Sigmoid colon (tissue), 7 donors: ENCODE measurements around the gene PLAAT5. TPM values are rescaled to one million over a fixed set of nuclear protein-coding genes. Genes with fewer than 3 reads are reported as not detected.
A peak's percentile ranks its signal among the peaks of the same experiment; 100 is the strongest.

Source experiments
- DNase-seq: peaks from one replicate; pipeline ENCODE4 v3.0.0-alpha.2; 2019
- H3K27ac ChIP-seq, 4 donors: fragments of 200-600 bp; sonication (generic); one replicate each; pipeline ENCODE4 v1.5.1; 2016 to 2019; ENCODE audit warnings: mild to moderate bottlenecking in 1 of 4
- H3K27me3 ChIP-seq, 3 donors: fragments of 200-600 bp; sonication (generic); one replicate each; pipeline ENCODE4 v1.5.1; 2019; ENCODE audit warnings: mild to moderate bottlenecking in 1 of 3
- H3K36me3 ChIP-seq, 4 donors: fragments of 200-600 bp; sonication (generic); one replicate each; pipeline ENCODE4 v1.5.1; 2016 to 2019
- H3K4me1 ChIP-seq, 4 donors: fragments of 200-600 bp; sonication (generic); one replicate each; pipeline ENCODE4 v1.5.1; 2017 to 2019
- H3K4me3 ChIP-seq, 4 donors: fragments of 200-600 bp; sonication (generic); one replicate each; pipeline ENCODE4 v1.5.1; 2017 to 2019; ENCODE audit warnings: mild to moderate bottlenecking in 2 of 4, moderate library complexity in 1 of 4
- H3K9me3 ChIP-seq, 4 donors: fragments of 200-600 bp in 3 of 4; sonication (generic) in 3 of 4; one replicate each; pipeline versions ENCODE4 v1.5.1 to v1.6.1; 2013 to 2019
- EP300 ChIP-seq, 4 donors: sonication (generic); formaldehyde crosslinking; IDR thresholded peaks; one replicate each; pipeline ENCODE4 v1.6.1; 2017; ENCODE audit warnings: antibody characterized with exemption in 4 of 4
- POLR2A ChIP-seq, 2 donors: fragments of 450-650 bp; IDR thresholded peaks; one replicate each; pipeline ENCODE4 v1.6.1; 2016; ENCODE audit warnings: antibody characterized with exemption in 2 of 2, mild to moderate bottlenecking in 2 of 2, moderate library complexity in 2 of 2
- POLR2AphosphoS5 ChIP-seq, 4 donors: sonication (generic); formaldehyde crosslinking; IDR thresholded peaks; one replicate each; pipeline ENCODE4 v1.6.1; 2017; ENCODE audit warnings: antibody characterized with exemption in 4 of 4
- WGBS, 2 donors: extraction: QIAGEN DNeasy Blood & Tissue Kit; methylation state at CpG; one replicate each; pipeline ENCODE4 v1.1.7; 2013; 5-methylcytosine and 5-hydroxymethylcytosine counted together
- intact Hi-C: fragments of 100-400 bp; cut with DNase I; formaldehyde crosslinking; loops from one replicate; pipeline ENCODE4 v1.15.1; 2023
- polyA plus RNA-seq, 3 donors: library from polyadenylated mRNA; stranded (reverse); fragments of 200-250 nt; gene quantifications; one replicate each; pipeline ENCODE4 v1.2.3, GENCODE V29; 2013
- total RNA-seq, 4 donors: library from RNA; depleted of rRNA; stranded (reverse); fragments of >200 nt; gene quantifications; one replicate each; pipeline ENCODE4 v1.1.0, GENCODE V29; 2016
- TF ChIP-seq, protein P1 (sequence below), 4 experiments: fragments of 450-650 bp in 3 of 4; fragments of 200-600 bp in 1 of 4; IDR thresholded peaks; one replicate each; pipeline ENCODE4 v1.5.1; 2016 to 2019; ENCODE audit warnings: antibody characterized with exemption in 4 of 4, mild to moderate bottlenecking in 3 of 4, moderate library complexity in 2 of 4
- donor health status: healthy with polysubstance abuse.
- donor health status: Bipolar disorder and iron deficiency.
- donor health status: healthy.

PLAAT5 gene
- total and polyA plus RNA-seq, 7 donors = 1.2 to 8.4 (median 2.3) TPM; not detected in 1

DNA sequence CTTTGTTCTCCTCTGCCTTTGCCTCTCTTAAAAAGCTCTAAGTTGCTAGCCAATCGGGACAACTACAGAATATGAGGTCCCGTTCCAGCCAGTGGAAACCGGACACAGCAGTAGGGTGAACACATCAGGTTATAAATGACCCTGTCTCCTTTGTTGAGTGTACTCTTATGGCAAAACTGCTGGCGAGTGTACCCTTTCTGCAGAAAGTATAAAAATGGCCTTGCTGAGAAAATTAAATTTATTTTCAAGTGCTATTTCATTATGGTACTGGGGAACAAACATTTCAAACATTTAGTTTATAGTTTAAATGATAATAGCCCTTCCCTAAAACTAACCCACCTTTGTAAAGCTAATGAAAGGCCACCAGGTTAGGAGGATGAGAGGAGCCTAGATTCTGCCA, 8.9 kb upstream of the PLAAT5 start:
- intact Hi-C loops = no loop called here
- H3K27me3 ChIP-seq = no peaks in the 10 kb centered on the region
- WGBS, 2 donors = 85 to 96% methylated on average over 4 of the region's 4 CpGs
- H3K36me3 ChIP-seq = no peaks in the 10 kb centered on the region
- H3K4me3 ChIP-seq = no peak overlapping the region
- no peak overlapping the region for H3K27ac ChIP-seq
- peaks cover 0 to 11% (median 5%) of the 10 kb centered on the region in 4 donors for H3K4me1 ChIP-seq
- DNase-seq = no peak
- TF ChIP-seq, protein P1, sequence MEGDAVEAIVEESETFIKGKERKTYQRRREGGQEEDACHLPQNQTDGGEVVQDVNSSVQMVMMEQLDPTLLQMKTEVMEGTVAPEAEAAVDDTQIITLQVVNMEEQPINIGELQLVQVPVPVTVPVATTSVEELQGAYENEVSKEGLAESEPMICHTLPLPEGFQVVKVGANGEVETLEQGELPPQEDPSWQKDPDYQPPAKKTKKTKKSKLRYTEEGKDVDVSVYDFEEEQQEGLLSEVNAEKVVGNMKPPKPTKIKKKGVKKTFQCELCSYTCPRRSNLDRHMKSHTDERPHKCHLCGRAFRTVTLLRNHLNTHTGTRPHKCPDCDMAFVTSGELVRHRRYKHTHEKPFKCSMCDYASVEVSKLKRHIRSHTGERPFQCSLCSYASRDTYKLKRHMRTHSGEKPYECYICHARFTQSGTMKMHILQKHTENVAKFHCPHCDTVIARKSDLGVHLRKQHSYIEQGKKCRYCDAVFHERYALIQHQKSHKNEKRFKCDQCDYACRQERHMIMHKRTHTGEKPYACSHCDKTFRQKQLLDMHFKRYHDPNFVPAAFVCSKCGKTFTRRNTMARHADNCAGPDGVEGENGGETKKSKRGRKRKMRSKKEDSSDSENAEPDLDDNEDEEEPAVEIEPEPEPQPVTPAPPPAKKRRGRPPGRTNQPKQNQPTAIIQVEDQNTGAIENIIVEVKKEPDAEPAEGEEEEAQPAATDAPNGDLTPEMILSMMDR (IDR thresholded peaks at IDR 0.05) = no peak
- TF ChIP-seq POLR2AphosphoS5 (IDR thresholded peaks at IDR 0.05) (no peak), POLR2A (IDR thresholded peaks at IDR 0.05) (no peak), EP300 (IDR thresholded peaks at IDR 0.05) (no peak)
- peaks cover 0 to 13% (median 6%) of the 10 kb centered on the region in 4 donors for H3K9me3 ChIP-seq

DNA sequence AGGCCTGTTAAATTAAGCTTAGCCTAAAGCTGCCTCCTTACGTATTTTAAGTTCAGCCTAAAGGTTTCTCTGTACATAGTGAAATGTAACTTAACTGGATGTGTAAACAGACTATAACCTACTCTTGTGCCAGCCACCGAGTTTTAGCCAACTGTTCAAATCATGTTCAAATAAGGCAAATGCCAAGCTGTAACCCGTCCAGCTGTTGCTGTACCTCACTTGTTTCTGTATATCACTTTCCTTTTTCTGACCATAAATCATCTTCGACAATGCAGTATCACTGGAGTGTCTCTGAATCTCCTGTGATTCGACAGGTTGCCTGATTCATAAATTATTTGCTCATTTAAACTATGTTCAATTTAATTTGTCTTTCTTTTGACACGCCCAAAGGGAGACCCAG, 4.0 kb upstream of the PLAAT5 start:
- 59 to 80% methylated on average over 6 of the region's 6 CpGs for WGBS, 2 donors
- H3K9me3 ChIP-seq = peaks cover 0 to 8% (median 2%) of the 10 kb centered on the region in 4 donors
- intact Hi-C loops = loop anchor here (5.0 kb wide), 1 partner anchor 117 kb away; the partner anchor contains the start of gene PLAAT3
- H3K36me3 ChIP-seq = no peaks in the 10 kb centered on the region
- no peak for DNase-seq
- peak overlapping the region in 1 of 4 donors; percentile 16 for H3K27ac ChIP-seq
- H3K4me1 ChIP-seq = peaks cover 0 to 31% (median 17%) of the 10 kb centered on the region in 4 donors
- TF ChIP-seq EP300 (IDR thresholded peaks at IDR 0.05) (no peak), POLR2AphosphoS5 (IDR thresholded peaks at IDR 0.05) (no peak), POLR2A (IDR thresholded peaks at IDR 0.05) (no peak)
- TF ChIP-seq, protein P1 (IDR thresholded peaks at IDR 0.05) = no peak
- H3K27me3 ChIP-seq = no peaks in the 10 kb centered on the region
- no peak overlapping the region for H3K4me3 ChIP-seq

DNA sequence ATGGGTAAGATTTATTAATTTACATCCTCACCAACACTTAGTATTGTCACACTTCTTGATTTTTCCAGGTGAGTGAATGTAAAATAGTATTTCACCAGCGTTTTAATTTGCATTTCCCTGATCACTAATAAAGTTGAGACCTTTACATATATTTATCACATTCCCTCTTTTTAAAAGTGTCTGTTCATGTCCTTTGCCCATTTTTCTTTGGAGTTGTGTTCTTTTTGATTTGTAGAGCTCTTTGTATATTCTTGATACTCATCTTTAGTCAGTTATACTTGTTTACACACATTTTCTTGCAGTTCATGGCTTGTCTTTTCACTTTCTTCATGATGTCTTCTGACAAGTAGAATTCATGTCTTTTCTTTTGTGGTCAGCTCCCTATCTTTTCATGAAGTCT, 2.2 kb upstream of the PLAAT5 start:
- H3K27me3 ChIP-seq = no peaks in the 10 kb centered on the region
- 87 to 90% methylated on average over 1 of the region's 1 CpG for WGBS, 2 donors
- peaks cover 0 to 31% (median 18%) of the 10 kb centered on the region in 4 donors for H3K4me1 ChIP-seq
- no peak overlapping the region for H3K4me3 ChIP-seq
- no peaks in the 10 kb centered on the region for H3K36me3 ChIP-seq
- intact Hi-C loops = loop anchor here (1.0 to 5.0 kb wide), 2 partner anchors 41 to 119 kb away; partner anchors contain the start of gene PLAAT3
- no peak overlapping the region for H3K27ac ChIP-seq
- no peak for DNase-seq
- H3K9me3 ChIP-seq = no peaks in the 10 kb centered on the region
- TF ChIP-seq, protein P1 (IDR thresholded peaks at IDR 0.05) = no peak
- TF ChIP-seq POLR2A (IDR thresholded peaks at IDR 0.05) = no peak
- no peak for TF ChIP-seq EP300 (IDR thresholded peaks at IDR 0.05)
- no peak for TF ChIP-seq POLR2AphosphoS5 (IDR thresholded peaks at IDR 0.05)

DNA sequence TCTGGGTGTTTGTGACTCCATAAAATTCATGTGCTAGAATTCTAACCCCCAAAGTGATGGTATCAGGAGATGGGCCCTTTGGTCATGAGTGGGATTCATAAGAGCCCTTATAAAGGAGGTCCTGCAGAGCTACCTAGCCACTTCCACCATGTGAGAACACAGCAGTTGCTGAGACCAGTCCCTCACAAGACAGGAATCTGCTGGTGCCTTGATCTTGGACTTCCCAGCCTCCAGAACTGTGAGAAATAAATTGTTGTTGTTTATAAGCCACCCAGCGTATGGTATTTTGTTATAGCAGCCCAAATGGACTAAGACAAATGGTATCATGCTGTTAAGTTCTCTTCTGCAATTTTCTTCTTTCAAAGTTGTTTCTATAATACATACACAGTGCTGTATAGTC, 1.5 kb upstream of the PLAAT5 start:
- TF ChIP-seq POLR2AphosphoS5 (IDR thresholded peaks at IDR 0.05) = no peak
- no peak for TF ChIP-seq POLR2A (IDR thresholded peaks at IDR 0.05)
- no peak for TF ChIP-seq EP300 (IDR thresholded peaks at IDR 0.05)
- TF ChIP-seq, protein P1 (IDR thresholded peaks at IDR 0.05) = no peak
- H3K27ac ChIP-seq = peak overlapping the region in 1 of 4 donors; percentile 86
- H3K27me3 ChIP-seq = no peaks in the 10 kb centered on the region
- H3K4me3 ChIP-seq = no peak overlapping the region
- no peak for DNase-seq
- 89 to 95% methylated on average over 1 of the region's 1 CpG for WGBS, 2 donors
- H3K4me1 ChIP-seq = peaks cover 0 to 31% (median 18%) of the 10 kb centered on the region in 4 donors
- no peaks in the 10 kb centered on the region for H3K9me3 ChIP-seq
- intact Hi-C loops = loop anchor here (5.0 kb wide), 1 partner anchor 120 kb away; the partner anchor contains the start of gene PLAAT3
- no peaks in the 10 kb centered on the region for H3K36me3 ChIP-seq
